OCI-LY1 (cell line): ENCODE measurements around the gene SSBP2.

Experiments used
- H2AFZ ChIP-seq: fragments of 200-600 bp; sonication (generic), shearing (Covaris generic); 2 replicates; pipeline ENCODE4 v1.6.0; 2014; ENCODE audit warnings: antibody characterized with exemption, mild to moderate bottlenecking, low read length
- H3F3A ChIP-seq: fragments of 200-600 bp; sonication (generic), shearing (Covaris generic); 2 replicates; pipeline ENCODE4 v1.6.0; 2014; ENCODE audit warnings: mild to moderate bottlenecking, antibody characterized with exemption, low read length, moderate library complexity; ENCODE audit not compliant: insufficient read depth
- H3K27ac ChIP-seq: fragments of 200-600 bp; sonication (generic); 2 replicates; pipeline ENCODE4 v1.5.1; 2014; ENCODE audit warnings: low read length, mixed run types, mild to moderate bottlenecking, low read depth; ENCODE audit not compliant: poor library complexity, severe bottlenecking
- H3K27me3 ChIP-seq: fragments of 200-600 bp; sonication (generic); 2 replicates; pipeline ENCODE4 v1.6.0; 2014; ENCODE audit warnings: antibody characterized with exemption, mild to moderate bottlenecking, low read length, moderate library complexity; ENCODE audit not compliant: insufficient read depth
- H3K36me3 ChIP-seq: fragments of 200-600 bp; sonication (generic); 2 replicates; pipeline ENCODE4 v1.6.1; 2014; ENCODE audit warnings: mild to moderate bottlenecking, antibody characterized with exemption, low read length, moderate library complexity, mixed read lengths; ENCODE audit not compliant: insufficient read depth
- H3K4me1 ChIP-seq: fragments of 200-600 bp; sonication (generic); 2 replicates; pipeline ENCODE4 v1.5.1; 2014; ENCODE audit warnings: mild to moderate bottlenecking, low read length, moderate library complexity; ENCODE audit not compliant: insufficient read depth, severe bottlenecking
- H3K4me2 ChIP-seq: fragments of 200-600 bp; sonication (generic), shearing (Covaris generic); 2 replicates; pipeline ENCODE4 v1.6.1; 2014; ENCODE audit warnings: low read length
- H3K4me3 ChIP-seq: fragments of 200-600 bp; sonication (generic); 2 replicates; pipeline ENCODE4 v1.5.1; 2014; ENCODE audit warnings: low read length, low read depth, mild to moderate bottlenecking, mixed read lengths; ENCODE audit not compliant: poor library complexity, severe bottlenecking
- H3K79me2 ChIP-seq: fragments of 200-600 bp; shearing (Covaris generic); 2 replicates; pipeline ENCODE4 v1.6.1; 2016; ENCODE audit warnings: mixed run types, low read length, mixed read lengths; ENCODE audit not compliant: insufficient read depth
- H3K9ac ChIP-seq: fragments of 200-600 bp; sonication (generic), shearing (Covaris generic); 2 replicates; pipeline ENCODE4 v1.6.1; 2014; ENCODE audit warnings: mild to moderate bottlenecking, low read length, mixed read lengths
- H3K9me2 ChIP-seq: fragments of 200-600 bp; sonication (generic), shearing (Covaris generic); 2 replicates; pipeline ENCODE4 v1.6.1; 2014; ENCODE audit warnings: low read depth, mild to moderate bottlenecking, low read length, mixed read lengths
- H3K9me3 ChIP-seq: fragments of 200-600 bp; shearing (Covaris generic); 2 replicates; pipeline ENCODE4 v1.6.1; 2014; ENCODE audit warnings: low read length, mixed read lengths
- H4K20me1 ChIP-seq: fragments of 200-600 bp; sonication (generic), shearing (Covaris generic); 2 replicates; pipeline ENCODE4 v1.6.0; 2016; ENCODE audit warnings: mild to moderate bottlenecking, low read length; ENCODE audit not compliant: insufficient read depth
- EZH2 ChIP-seq: fragments of 200-600 bp; sonication (generic), shearing (Covaris generic); IDR thresholded peaks from 2 replicates; pipeline ENCODE4 v1.8.0; 2017; ENCODE audit warnings: borderline replicate concordance, mixed run types, mild to moderate bottlenecking, antibody characterized with exemption, low read length, moderate library complexity, mixed read lengths
- TF ChIP-seq, protein P1 (sequence below): fragments of 200-600 bp; sonication (generic), shearing (Covaris generic); IDR thresholded peaks from 2 replicates; pipeline ENCODE4 v1.5.1; 2017; ENCODE audit warnings: mild to moderate bottlenecking, antibody characterized with exemption, low read length, moderate library complexity, mixed read lengths

SSBP2 gene

DNA sequence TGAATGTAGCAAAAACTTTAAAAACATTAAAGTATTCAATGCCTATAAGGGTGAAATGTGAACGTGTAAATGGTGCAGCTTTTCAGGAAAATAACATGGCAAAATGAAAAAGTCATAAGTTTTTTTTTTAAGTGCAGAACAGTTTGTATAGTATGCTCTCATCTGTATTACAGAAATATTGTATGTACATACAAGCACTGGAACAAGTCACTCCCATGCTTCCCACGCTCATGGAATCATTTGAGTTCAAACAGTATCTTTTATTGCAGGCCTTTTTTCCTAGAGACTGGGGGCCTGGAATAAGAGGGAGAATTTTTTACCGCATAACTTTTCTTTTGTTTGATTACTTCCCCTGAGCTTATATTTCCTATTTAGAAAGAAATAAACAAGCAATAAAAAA, 94.1 kb downstream of the SSBP2 start:
- peaks cover 33% of the 10 kb centered on the region for H3K36me3 ChIP-seq
- no peaks in the 10 kb centered on the region for H3K9me3 ChIP-seq
- peaks cover 71% of the 10 kb centered on the region for H3K79me2 ChIP-seq

DNA sequence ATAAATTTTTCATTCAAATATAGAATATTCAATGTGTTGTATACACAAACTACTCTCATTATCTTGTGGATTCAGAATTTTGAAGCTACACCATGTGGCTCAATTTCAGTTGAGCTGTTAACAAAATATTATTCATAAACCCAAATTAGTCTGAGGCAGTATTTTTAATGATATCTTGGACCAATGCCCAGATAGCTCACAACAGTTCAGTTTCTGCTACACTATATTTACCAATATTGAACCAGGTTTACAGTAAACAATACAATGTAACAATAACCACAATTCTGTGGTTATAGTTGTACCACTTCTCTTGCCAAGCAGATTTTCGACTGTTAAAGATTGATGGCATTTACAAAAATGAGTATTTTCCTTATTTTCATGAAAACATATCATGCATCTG, 99.9 kb downstream of the SSBP2 start:
- no peaks in the 10 kb centered on the region for H3K9me3 ChIP-seq
- H3K27me3 ChIP-seq = no peaks in the 10 kb centered on the region
- H3K4me1 ChIP-seq = no peaks in the 10 kb centered on the region
- no peaks in the 10 kb centered on the region for H4K20me1 ChIP-seq
- H3K36me3 ChIP-seq = peaks cover 40% of the 10 kb centered on the region
- H3K4me3 ChIP-seq = no peak overlapping the region
- H3F3A ChIP-seq = no peaks in the 10 kb centered on the region
- H3K27ac ChIP-seq = no peak overlapping the region
- no peak overlapping the region for H3K4me2 ChIP-seq
- H3K79me2 ChIP-seq = peaks cover 26% of the 10 kb centered on the region
- H2AFZ ChIP-seq = no peak overlapping the region
- TF ChIP-seq, protein P1, sequence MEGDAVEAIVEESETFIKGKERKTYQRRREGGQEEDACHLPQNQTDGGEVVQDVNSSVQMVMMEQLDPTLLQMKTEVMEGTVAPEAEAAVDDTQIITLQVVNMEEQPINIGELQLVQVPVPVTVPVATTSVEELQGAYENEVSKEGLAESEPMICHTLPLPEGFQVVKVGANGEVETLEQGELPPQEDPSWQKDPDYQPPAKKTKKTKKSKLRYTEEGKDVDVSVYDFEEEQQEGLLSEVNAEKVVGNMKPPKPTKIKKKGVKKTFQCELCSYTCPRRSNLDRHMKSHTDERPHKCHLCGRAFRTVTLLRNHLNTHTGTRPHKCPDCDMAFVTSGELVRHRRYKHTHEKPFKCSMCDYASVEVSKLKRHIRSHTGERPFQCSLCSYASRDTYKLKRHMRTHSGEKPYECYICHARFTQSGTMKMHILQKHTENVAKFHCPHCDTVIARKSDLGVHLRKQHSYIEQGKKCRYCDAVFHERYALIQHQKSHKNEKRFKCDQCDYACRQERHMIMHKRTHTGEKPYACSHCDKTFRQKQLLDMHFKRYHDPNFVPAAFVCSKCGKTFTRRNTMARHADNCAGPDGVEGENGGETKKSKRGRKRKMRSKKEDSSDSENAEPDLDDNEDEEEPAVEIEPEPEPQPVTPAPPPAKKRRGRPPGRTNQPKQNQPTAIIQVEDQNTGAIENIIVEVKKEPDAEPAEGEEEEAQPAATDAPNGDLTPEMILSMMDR = no peak
- no peak for TF ChIP-seq EZH2
- no peaks in the 10 kb centered on the region for H3K9me2 ChIP-seq
- no peak overlapping the region for H3K9ac ChIP-seq

More for the DNA sequence above, 94.1 kb downstream of the SSBP2 start:
- Histone ChIP-seq H3K9ac (no peak overlapping the region), H3K4me3 (no peak overlapping the region), H4K20me1 (no peaks in the 10 kb centered on the region), H3K4me1 (no peaks in the 10 kb centered on the region), H3K27ac (no peak overlapping the region), H3K27me3 (no peaks in the 10 kb centered on the region), H3K9me2 (no peaks in the 10 kb centered on the region), H2AFZ (no peak overlapping the region), H3F3A (no peaks in the 10 kb centered on the region), H3K4me2 (no peak overlapping the region)
- TF ChIP-seq, protein P1 = no peak
- TF ChIP-seq EZH2 = no peak

DNA sequence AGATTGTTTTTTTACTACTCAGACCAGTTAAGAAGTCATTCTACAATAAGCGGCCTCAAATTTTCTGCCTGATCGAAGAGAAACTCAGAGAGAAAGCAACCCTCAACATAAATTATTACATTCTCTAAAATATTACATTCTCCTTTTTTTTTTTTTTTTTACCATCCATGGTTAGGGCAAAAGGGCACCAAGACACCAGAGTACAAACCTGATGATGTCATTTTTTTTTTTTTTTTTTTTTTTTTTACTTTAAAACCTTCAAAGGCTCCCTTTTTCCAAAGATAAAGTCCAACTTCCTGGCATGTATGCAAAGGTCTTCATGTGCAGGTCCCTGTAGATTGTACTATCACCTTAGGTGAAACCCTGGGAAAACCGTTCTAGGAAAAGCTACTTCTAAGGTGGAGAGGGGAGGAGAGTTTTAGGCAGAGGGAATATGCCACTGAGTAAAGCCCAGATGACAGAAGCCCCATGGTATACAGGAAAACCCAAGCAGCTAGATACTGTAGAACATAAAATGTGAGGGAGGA, 104.4 kb downstream of the SSBP2 start:
- Histone ChIP-seq H3K27me3 (no peaks in the 10 kb centered on the region), H3K4me3 (no peak overlapping the region), H3K9me2 (no peaks in the 10 kb centered on the region), H3K36me3 (peaks cover 20% of the 10 kb centered on the region), H3K27ac (no peak overlapping the region), H3K9ac (no peak overlapping the region), H2AFZ (no peak overlapping the region), H3K9me3 (no peaks in the 10 kb centered on the region), H3F3A (no peaks in the 10 kb centered on the region), H4K20me1 (no peaks in the 10 kb centered on the region), H3K79me2 (peaks cover 20% of the 10 kb centered on the region; the same call in 1 of the 2 replicates), H3K4me2 (no peak overlapping the region), H3K4me1 (no peaks in the 10 kb centered on the region)
- no peak for TF ChIP-seq EZH2
- TF ChIP-seq, protein P1 = no peak
